ENCODE results near the gene NUBP2.
A peak's percentile ranks its signal among the peaks of the same experiment; 100 is the strongest.

The NUBP2 gene

GRCh38 chr16:1771864-1772361, 10.8 kb upstream of the NUBP2 start:
- no peak for TF ChIP-seq CTCF (conservative IDR thresholded peaks at IDR 0.05; ENCODE audit: low read length)
- no peak for TF ChIP-seq EZH2phosphoT487 (IDR thresholded peaks at IDR 0.05; ENCODE audit: borderline replicate concordance)
- H3K4me3 ChIP-seq (ENCODE audit: low read length, poor library complexity, severe bottlenecking), result peak overlapping the region; percentile 95
- H3K9ac ChIP-seq (ENCODE audit: low read depth, low read length, poor library complexity, severe bottlenecking), result peak overlapping the region; percentile 86
- no peaks in the 10 kb centered on the region for H3K4me1 ChIP-seq (ENCODE audit: insufficient read depth, low read length, poor library complexity, severe bottlenecking)
- H3K27me3 ChIP-seq (ENCODE audit: insufficient read depth, low read length, poor library complexity, severe bottlenecking), result no peaks in the 10 kb centered on the region
- H3K9me2 ChIP-seq (replicated peaks; ENCODE audit: low read depth, low read length), result no peaks in the 10 kb centered on the region
- H3K79me2 ChIP-seq (ENCODE audit: insufficient read depth, low read length), result peaks cover 23% of the 10 kb centered on the region; the same call in 1 of the 2 replicates
- peaks cover 10% of the 10 kb centered on the region for H4K20me1 ChIP-seq (ENCODE audit: insufficient read depth, low read length, poor library complexity, severe bottlenecking)
- H2AFZ ChIP-seq (ENCODE audit: low read length), result no peak overlapping the region; the same call in 1 of the 2 replicates
- H3K4me2 ChIP-seq (ENCODE audit: low read depth, low read length, poor library complexity, severe bottlenecking), result peak overlapping the region; percentile 85
- no peaks in the 10 kb centered on the region for H3K9me3 ChIP-seq (ENCODE audit: insufficient read depth, low read depth, low read length)
- H3F3A ChIP-seq (ENCODE audit: low read depth), result no peaks in the 10 kb centered on the region
- no peaks in the 10 kb centered on the region for H3K36me3 ChIP-seq (ENCODE audit: insufficient read depth, low read length)

- no peaks in the 10 kb centered on the region for H3K36me3 ChIP-seq (ENCODE audit: insufficient read depth, low read length)
- H2AFZ ChIP-seq (ENCODE audit: low read length), result peak within 1 kb of the TSS; percentile 64; the same call in 1 of the 2 replicates
- H3K9me2 ChIP-seq (replicated peaks; ENCODE audit: low read depth, low read length), result no peaks in the 10 kb centered on the region
- peaks cover 23% of the 10 kb centered on the region; the same call in 1 of the 2 replicates for H3K79me2 ChIP-seq (ENCODE audit: insufficient read depth, low read length)
- no peak for TF ChIP-seq CTCF (conservative IDR thresholded peaks at IDR 0.05; ENCODE audit: low read length)
- no peak for TF ChIP-seq EZH2phosphoT487 (IDR thresholded peaks at IDR 0.05; ENCODE audit: borderline replicate concordance)
- peak within 1 kb of the TSS; percentile 86 for H3K9ac ChIP-seq (ENCODE audit: low read depth, low read length, poor library complexity, severe bottlenecking)
- H3K4me2 ChIP-seq (ENCODE audit: low read depth, low read length, poor library complexity, severe bottlenecking), result peak within 1 kb of the TSS; percentile 85
- H3K4me3 ChIP-seq (ENCODE audit: low read length, poor library complexity, severe bottlenecking), result peak within 1 kb of the TSS; percentile 95
- no peaks in the 10 kb centered on the region for H3K27me3 ChIP-seq (ENCODE audit: insufficient read depth, low read length, poor library complexity, severe bottlenecking)
- no peaks in the 10 kb centered on the region for H3K4me1 ChIP-seq (ENCODE audit: insufficient read depth, low read length, poor library complexity, severe bottlenecking)
- no peaks in the 10 kb centered on the region for H3F3A ChIP-seq (ENCODE audit: low read depth)
- no peaks in the 10 kb centered on the region for H3K9me3 ChIP-seq (ENCODE audit: insufficient read depth, low read depth, low read length)
- H4K20me1 ChIP-seq (ENCODE audit: insufficient read depth, low read length, poor library complexity, severe bottlenecking), result peaks cover 10% of the 10 kb centered on the region
Measured at GRCh38 chr16:1772362-1772907, 10.3 kb upstream of the NUBP2 start, which contains the start of gene EME2. TSS of gene EME2 (plus strand) at chr16:1772810. CDS start at chr16:1773228, 418 bp downstream.

GRCh38 chr16:1772908-1773702, 9.7 kb upstream of the NUBP2 start, which contains the start of gene MRPS34:
TSS of gene MRPS34 (minus strand) at chr16:1773134. CDS start at chr16:1773119, 15 bp downstream.
- no peaks in the 10 kb centered on the region for H3K4me1 ChIP-seq (ENCODE audit: insufficient read depth, low read length, poor library complexity, severe bottlenecking)
- peaks cover 10% of the 10 kb centered on the region for H4K20me1 ChIP-seq (ENCODE audit: insufficient read depth, low read length, poor library complexity, severe bottlenecking)
- no peaks in the 10 kb centered on the region for H3F3A ChIP-seq (ENCODE audit: low read depth)
- H3K4me2 ChIP-seq (ENCODE audit: low read depth, low read length, poor library complexity, severe bottlenecking), result peak within 1 kb of the TSS; percentile 85
- peaks cover 23% of the 10 kb centered on the region; the same call in 1 of the 2 replicates for H3K79me2 ChIP-seq (ENCODE audit: insufficient read depth, low read length)
- H3K9me3 ChIP-seq (ENCODE audit: insufficient read depth, low read depth, low read length), result no peaks in the 10 kb centered on the region
- peak within 1 kb of the TSS; percentile 95 for H3K4me3 ChIP-seq (ENCODE audit: low read length, poor library complexity, severe bottlenecking)
- H3K9me2 ChIP-seq (replicated peaks; ENCODE audit: low read depth, low read length), result no peaks in the 10 kb centered on the region
- TF ChIP-seq CTCF (conservative IDR thresholded peaks at IDR 0.05; ENCODE audit: low read length) (peak; percentile 44), EZH2phosphoT487 (IDR thresholded peaks at IDR 0.05; ENCODE audit: borderline replicate concordance) (no peak)
- H3K36me3 ChIP-seq (ENCODE audit: insufficient read depth, low read length), result no peaks in the 10 kb centered on the region
- H3K9ac ChIP-seq (ENCODE audit: low read depth, low read length, poor library complexity, severe bottlenecking), result peak within 1 kb of the TSS; percentile 86
- H3K27me3 ChIP-seq (ENCODE audit: insufficient read depth, low read length, poor library complexity, severe bottlenecking), result no peaks in the 10 kb centered on the region
- peak within 1 kb of the TSS; percentile 64; the same call in 1 of the 2 replicates for H2AFZ ChIP-seq (ENCODE audit: low read length)
